ENCODE data around the gene GDF3. TPM values are rescaled to one million over a fixed set of nuclear protein-coding genes. Genes with fewer than 3 reads are reported as not detected.
"Not testable (repeated sequence)": the region's sequence is repeated elsewhere in the genome, so short reads cannot be mapped to it uniquely, and the experiment has no call there.

GDF3 gene
- total RNA-seq, 1 donor from 2014 or later = 1.0 TPM

DNA sequence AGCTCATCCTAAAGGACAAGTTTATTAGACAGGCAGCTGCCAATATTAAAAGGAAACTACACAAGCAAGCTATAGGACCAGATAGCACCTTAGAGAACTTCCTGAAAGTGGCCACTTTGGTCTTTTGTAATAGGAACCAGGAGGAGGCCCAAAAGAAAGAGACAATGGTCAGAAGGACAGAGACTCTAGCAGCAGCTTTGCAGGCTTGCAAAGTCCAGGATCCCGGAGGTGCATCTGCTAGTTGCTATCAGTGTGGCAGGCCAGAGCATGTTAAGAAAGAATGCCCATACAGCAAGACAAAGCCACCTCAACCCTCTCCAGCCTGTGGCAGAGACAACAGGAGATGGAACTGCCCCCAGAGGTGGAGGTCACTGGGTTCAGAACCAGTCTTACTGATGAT is 53.3 kb downstream of the GDF3 start:
- H3K4me3 ChIP-seq (ENCODE audit: low read length in 3 of 3) = no peak overlapping the region
- no peaks in the 10 kb centered on the region for H3K9me3 ChIP-seq (ENCODE audit: control insufficient read depth in 3 of 3, low read length in 3 of 3)
- no peak overlapping the region for H3K27ac ChIP-seq (ENCODE audit: low read depth, low read length)
- no peaks in the 10 kb centered on the region for H3K36me3 ChIP-seq (ENCODE audit: control insufficient read depth in 3 of 3, insufficient read depth in 3 of 3, low read length in 3 of 3)
- H3K4me1 ChIP-seq (ENCODE audit: control insufficient read depth in 3 of 3, insufficient read depth in 3 of 3, low read length in 3 of 3) = peaks cover 0 to 4% (median 0%) of the 10 kb centered on the region in 3 donors
- H3K9ac ChIP-seq (ENCODE audit: low read depth in 1 of 3, low read length in 3 of 3) = no peak overlapping the region
- peaks cover 0 to 24% (median 17%) of the 10 kb centered on the region in 3 donors for H3K27me3 ChIP-seq (ENCODE audit: control insufficient read depth in 3 of 3, insufficient read depth in 3 of 3, low read length in 3 of 3)

- H3K9ac ChIP-seq (ENCODE audit: low read depth in 1 of 3, low read length in 3 of 3); H3K4me3 ChIP-seq (ENCODE audit: low read length in 3 of 3); H3K36me3 ChIP-seq (ENCODE audit: control insufficient read depth in 3 of 3, insufficient read depth in 3 of 3, low read length in 3 of 3); H3K9me3 ChIP-seq (ENCODE audit: control insufficient read depth in 3 of 3, low read length in 3 of 3); H3K27ac ChIP-seq (ENCODE audit: low read depth, low read length); H3K4me1 ChIP-seq (ENCODE audit: control insufficient read depth in 3 of 3, insufficient read depth in 3 of 3, low read length in 3 of 3): not testable (repeated sequence)
- H3K27me3 ChIP-seq (ENCODE audit: control insufficient read depth in 3 of 3, insufficient read depth in 3 of 3, low read length in 3 of 3) = peaks cover 0 to 24% (median 17%) of the 10 kb centered on the region in 3 donors
Measured at GRCh38 chr12:7640123-7640995, 55.2 kb downstream of the GDF3 start.

Other genes starting within 250 kb of the GDF3 start
- 23.0 TPM for gene CD163, start 192.0 kb downstream of the GDF3 start, total RNA-seq
- not detected for gene APOBEC1, start 29.9 kb downstream of the GDF3 start, total RNA-seq
- not detected for gene DPPA3, start 15.7 kb upstream of the GDF3 start, total RNA-seq
- gene CLEC4C, start 51.6 kb upstream of the GDF3 start, total RNA-seq = not detected
- gene NANOGNB, start 69.4 kb upstream of the GDF3 start, total RNA-seq = not detected
- gene NANOG, start 93.6 kb upstream of the GDF3 start, total RNA-seq = 0.52 TPM
- gene SLC2A14, start 177.1 kb upstream of the GDF3 start, total RNA-seq = 0.52 TPM
- gene SLC2A3, start 240.4 kb upstream of the GDF3 start, total RNA-seq = 49.6 TPM

Data from skeletal muscle tissue (tissue), 4 donors.